Transverse colon (tissue), 4 donors: ENCODE data around the gene ZNF618. TPM values are rescaled to one million over a fixed set of nuclear protein-coding genes. Genes with fewer than 3 reads are reported as not detected.

Experiments used
- DNase-seq: peaks from one replicate; pipeline ENCODE4 v3.0.0-alpha.2; 2019
- H3K27ac ChIP-seq, 4 donors: fragments of 200-600 bp; sonication (generic); 2 replicates each; pipeline ENCODE4 v1.5.1; 2016 to 2018; ENCODE audit warnings: inconsistent platforms in 4 of 4
- H3K27me3 ChIP-seq: fragments of 200-600 bp; sonication (generic); 2 replicates; pipeline ENCODE4 v1.5.1; 2017; ENCODE audit warnings: inconsistent platforms
- H3K36me3 ChIP-seq, 4 donors: fragments of 200-600 bp; sonication (generic); 2 replicates each; pipeline ENCODE4 v1.5.1; 2017 to 2019; ENCODE audit warnings: inconsistent platforms in 4 of 4
- H3K4me1 ChIP-seq, 4 donors: fragments of 200-600 bp; sonication (generic); 2 replicates each; pipeline ENCODE4 v1.5.1; 2017 to 2020; ENCODE audit warnings: inconsistent platforms in 4 of 4
- H3K4me3 ChIP-seq, 4 donors: fragments of 200-600 bp; sonication (generic); 1 replicate in 1 of 4; 2 replicates in 3 of 4; pipeline versions ENCODE4 v1.5.1 to v1.6.1; 2017 to 2019; ENCODE audit warnings: inconsistent platforms in 4 of 4
- H3K9me3 ChIP-seq, 2 donors: fragments of 200-600 bp; sonication (generic); 2 replicates each; pipeline ENCODE4 v1.5.1; 2017 to 2019; ENCODE audit warnings: inconsistent platforms in 2 of 2
- CTCF ChIP-seq, 5 experiments: fragments of 200-600 bp in 3 of 5; fragments of 450-650 bp in 2 of 5; sonication (generic) in 3 of 5; IDR thresholded peaks; 1 replicate in 2 of 5; 2 replicates in 3 of 5; pipeline ENCODE4 v1.5.1; 2016 to 2017; ENCODE audit warnings: antibody characterized with exemption in 5 of 5, inconsistent platforms in 3 of 5, mild to moderate bottlenecking in 2 of 5, moderate library complexity in 1 of 5
- EP300 ChIP-seq: sonication (generic); formaldehyde crosslinking; IDR thresholded peaks from one replicate; pipeline ENCODE4 v1.6.1; 2017; ENCODE audit warnings: antibody characterized with exemption, low read depth
- POLR2A ChIP-seq: fragments of 450-650 bp; IDR thresholded peaks from one replicate; pipeline ENCODE4 v1.6.1; 2016; ENCODE audit warnings: antibody characterized with exemption, mild to moderate bottlenecking, moderate library complexity
- POLR2AphosphoS5 ChIP-seq, 3 donors: sonication (generic); formaldehyde crosslinking; IDR thresholded peaks; one replicate each; pipeline ENCODE4 v1.6.1; 2016; ENCODE audit warnings: antibody characterized with exemption in 3 of 3
- WGBS, 2 donors: methylation state at CpG; one replicate each; pipeline ENCODE4 v1.1.5; 2018; ENCODE audit warnings: low coverage in 1 of 2; 5-methylcytosine and 5-hydroxymethylcytosine counted together
- in situ Hi-C, 4 donors: fragments of 200-750 bp; cut with MboI; loops; one replicate each; pipeline versions ENCODE4 v1.15.0 to v1.15.1; 2017; ENCODE audit warnings: low sequenced_read_pairs in 3 of 4, low pct_ligation_motif_present in 1 of 4, low pct_unique_long_range_greater_than_20kb in 1 of 4
- intact Hi-C: fragments of 100-400 bp; cut with DNase I; formaldehyde crosslinking; loops from one replicate; pipeline ENCODE4 v1.15.1; 2023; ENCODE audit warnings: low total_unique reads
- total RNA-seq, 4 donors: library from RNA; depleted of rRNA; stranded (reverse); fragments of >200 nt; gene quantifications; one replicate each; pipeline ENCODE4 v1.1.0, GENCODE V29; 2016

The ZNF618 gene
- total RNA-seq, 4 donors from 2014 or later, result 2.2 to 8.6 (median 4.0) TPM

- no peak for TF ChIP-seq EP300
- no peak for TF ChIP-seq POLR2AphosphoS5 (IDR thresholded peaks at IDR 0.05)
- no peak for TF ChIP-seq CTCF (IDR thresholded peaks at IDR 0.05)
- no peak for TF ChIP-seq POLR2A
- H3K4me1 ChIP-seq, result no peaks in the 10 kb centered on the region
- DNase-seq, result no peak
- no peaks in the 10 kb centered on the region for H3K36me3 ChIP-seq
- H3K27me3 ChIP-seq, result no peaks in the 10 kb centered on the region
- H3K9me3 ChIP-seq, result peaks cover 0 to 6% of the 10 kb centered on the region in 2 donors
- no peak overlapping the region for H3K27ac ChIP-seq
- WGBS, 2 donors, result 80% methylated on average over 2 of the region's 2 CpGs; no CpG with 5 or more reads in 1 of the 2 donors
- H3K4me3 ChIP-seq, result no peak overlapping the region
- intact Hi-C loops (no loop called here), in situ Hi-C loops (loop anchor here in 1 of 4 donors (25.0 kb wide), 1 partner anchor 183 kb away; no protein-coding TSS in a partner anchor)
These were observed 21.8 kb upstream of the ZNF618 start for GRCh38 chr9:113854310-113854709.

- H3K4me3 ChIP-seq, result no peak overlapping the region
- DNase-seq, result peak; percentile 13
- H3K27ac ChIP-seq, result no peak overlapping the region
- no peak for TF ChIP-seq POLR2AphosphoS5 (IDR thresholded peaks at IDR 0.05)
- no peaks in the 10 kb centered on the region for H3K36me3 ChIP-seq
- H3K9me3 ChIP-seq, result no peaks in the 10 kb centered on the region
- in situ Hi-C loops (loop anchor here in 1 of 4 donors (25.0 kb wide), 1 partner anchor 179 kb away; no protein-coding TSS in a partner anchor), intact Hi-C loops (no loop called here)
- no peaks in the 10 kb centered on the region for H3K27me3 ChIP-seq
- 70% methylated on average over 4 of the region's 4 CpGs; no CpG with 5 or more reads in 1 of the 2 donors for WGBS, 2 donors
- H3K4me1 ChIP-seq, result no peaks in the 10 kb centered on the region
These were observed 18.2 kb upstream of the ZNF618 start for GRCh38 chr9:113857875-113858274.

- Histone ChIP-seq H3K4me3 (no peak overlapping the region), H3K9me3 (no peaks in the 10 kb centered on the region), H3K4me1 (no peaks in the 10 kb centered on the region), H3K27me3 (no peaks in the 10 kb centered on the region), H3K27ac (no peak overlapping the region), H3K36me3 (no peaks in the 10 kb centered on the region)
- in situ Hi-C loops (loop anchor here in 1 of 4 donors (25.0 kb wide), 1 partner anchor 179 kb away; no protein-coding TSS in a partner anchor), intact Hi-C loops (no loop called here)
- DNase-seq, result no peak
- no peak for TF ChIP-seq POLR2AphosphoS5 (IDR thresholded peaks at IDR 0.05)
- no peak for TF ChIP-seq EP300
- TF ChIP-seq POLR2A, result no peak
- no peak for TF ChIP-seq CTCF (IDR thresholded peaks at IDR 0.05)
- WGBS, 2 donors, result 82% methylated on average over 1 of the region's 1 CpG; no CpG with 5 or more reads in 1 of the 2 donors
These were observed 17.8 kb upstream of the ZNF618 start for GRCh38 chr9:113858282-113858681.

- Histone ChIP-seq H3K27me3 (no peaks in the 10 kb centered on the region), H3K4me1 (no peaks in the 10 kb centered on the region), H3K27ac (no peak overlapping the region), H3K4me3 (no peak overlapping the region), H3K9me3 (no peaks in the 10 kb centered on the region), H3K36me3 (no peaks in the 10 kb centered on the region)
- TF ChIP-seq CTCF (IDR thresholded peaks at IDR 0.05), result no peak
- no peak for TF ChIP-seq EP300
- TF ChIP-seq POLR2AphosphoS5 (IDR thresholded peaks at IDR 0.05), result no peak
- no peak for TF ChIP-seq POLR2A
- no peak for DNase-seq
- in situ Hi-C loops (loop anchor here in 1 of 4 donors (25.0 kb wide), 1 partner anchor 174 kb away; no protein-coding TSS in a partner anchor), intact Hi-C loops (no loop called here)
- 77 to 89% methylated on average over 1 to 2 of the region's 2 CpGs for WGBS, 2 donors
These were observed 12.8 kb upstream of the ZNF618 start for GRCh38 chr9:113863345-113863744.

- Histone ChIP-seq H3K4me1 (no peaks in the 10 kb centered on the region), H3K27ac (no peak overlapping the region), H3K36me3 (no peaks in the 10 kb centered on the region), H3K9me3 (no peaks in the 10 kb centered on the region), H3K27me3 (no peaks in the 10 kb centered on the region), H3K4me3 (no peak overlapping the region)
- TF ChIP-seq POLR2A (no peak), POLR2AphosphoS5 (IDR thresholded peaks at IDR 0.05) (no peak), CTCF (IDR thresholded peaks at IDR 0.05) (no peak), EP300 (no peak)
- in situ Hi-C loops, result loop anchor here in 1 of 4 donors (25.0 kb wide), 1 partner anchor 169 kb away; no protein-coding TSS in a partner anchor
- 57 to 72% methylated on average over 3 of the region's 3 CpGs for WGBS, 2 donors
- intact Hi-C loops, result no loop called here
- no peak for DNase-seq
These were observed 7.6 kb upstream of the ZNF618 start for GRCh38 chr9:113868501-113868900.
